Dedifferentiated amniotic fluid mesenchymal stem cell (primary cell): Measurements from ENCODE around the gene TNNT1.

ENCODE experiments used
- DNase-seq: peaks from one replicate; pipeline ENCODE4 v3.0.0-alpha.2; 2016; ENCODE audit errors: extremely low spot score

The TNNT1 gene

GRCh38 chr19:55141696-55142095, 7.3 kb downstream of the TNNT1 start:
- DNase-seq, result no peak

DNA sequence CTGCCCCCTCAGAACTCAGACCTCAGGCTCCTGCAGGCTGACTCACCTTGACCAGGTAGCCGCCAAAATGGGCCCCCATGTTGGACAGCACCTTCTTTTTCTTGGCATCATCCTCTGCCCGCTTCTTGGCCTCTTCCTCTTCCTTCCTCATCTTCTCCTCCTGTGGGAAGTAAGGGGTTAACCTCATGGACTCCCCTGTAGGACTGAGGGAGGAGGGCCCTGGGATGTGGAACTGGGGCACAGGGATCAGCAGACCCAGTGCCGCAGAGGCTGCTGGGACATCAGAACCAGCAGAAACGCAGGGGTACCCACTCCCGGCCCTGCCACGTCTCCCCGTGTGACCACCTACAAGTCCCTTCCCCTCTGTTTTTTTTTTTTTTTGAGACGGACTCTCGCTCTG, 11.1 kb downstream of the TNNT1 start:
- no peak for DNase-seq

DNA sequence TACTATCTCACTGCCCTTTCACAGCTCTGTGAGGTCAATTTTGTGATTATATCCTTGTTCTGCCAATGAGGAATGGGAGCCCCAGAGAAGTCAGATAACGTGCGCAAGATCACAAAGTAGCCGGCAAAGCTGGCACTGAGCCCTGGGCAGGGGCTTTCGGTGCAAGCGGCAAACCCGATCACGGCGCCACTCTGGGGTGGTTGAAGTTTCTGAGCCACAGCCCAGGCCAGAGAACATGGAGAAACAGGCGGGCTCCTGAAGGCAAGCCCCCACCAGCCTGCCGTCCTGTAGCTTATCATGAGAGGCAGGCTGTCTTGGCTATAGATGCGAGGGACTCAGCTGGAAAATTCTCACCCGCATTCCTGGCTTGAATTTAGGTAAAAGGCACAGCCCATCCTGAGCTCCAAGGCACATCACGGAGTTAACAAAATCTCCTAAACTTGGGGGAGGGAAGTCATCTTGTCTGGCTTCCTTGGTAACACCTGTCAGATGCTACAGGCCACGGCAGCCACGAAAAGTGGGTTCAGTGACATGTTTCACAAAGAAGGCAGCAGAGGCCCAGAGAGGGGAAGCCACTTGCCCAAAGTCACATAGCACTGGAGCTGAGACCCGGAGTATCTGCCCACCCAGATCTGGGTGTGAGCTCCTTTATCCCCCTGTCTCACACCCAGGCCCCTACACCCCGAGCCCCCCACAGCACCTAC, 12.5 kb downstream of the TNNT1 start:
- no peak for DNase-seq

GRCh38 chr19:55134736-55135135, 14.3 kb downstream of the TNNT1 start:
- DNase-seq, result no peak

DNA sequence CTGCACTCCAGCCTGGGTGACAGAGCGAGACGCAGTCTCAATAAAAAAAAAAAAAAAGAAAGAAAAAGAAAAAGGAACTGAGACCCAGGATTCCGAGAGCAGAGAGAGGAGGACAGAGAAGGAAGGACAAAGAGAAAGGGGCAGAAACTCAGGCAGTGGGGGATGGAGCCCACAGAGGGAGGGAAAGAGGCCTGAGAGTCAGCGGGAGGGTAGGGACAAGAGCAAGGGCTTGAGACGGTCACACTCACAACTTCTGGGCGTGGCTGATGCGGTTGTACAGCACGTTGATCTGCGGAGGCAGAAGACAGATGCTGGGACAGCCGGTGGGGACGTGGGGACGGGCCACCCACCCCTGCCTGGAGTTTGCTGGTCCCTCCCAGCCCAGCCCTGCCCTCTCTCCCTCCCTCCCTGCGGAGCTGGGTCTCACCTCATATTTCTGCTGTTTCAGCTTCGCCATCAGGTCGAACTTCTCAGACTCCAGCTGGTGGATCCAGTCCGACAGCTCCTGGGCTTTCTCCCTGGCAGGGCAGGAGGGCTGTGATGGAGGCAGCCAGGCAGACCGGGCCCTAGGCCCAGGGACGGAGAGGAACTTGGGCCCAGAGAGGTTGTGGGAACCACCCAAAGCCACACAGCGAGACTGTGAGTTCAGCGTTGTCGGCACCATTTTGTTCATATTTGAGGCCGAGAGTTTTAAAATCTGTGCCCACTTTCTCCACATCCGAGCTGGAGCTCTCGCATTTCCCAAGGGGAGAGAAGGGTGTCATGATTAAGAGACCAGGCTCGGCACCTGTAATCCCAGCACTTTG, 15.2 kb downstream of the TNNT1 start:
- no peak for DNase-seq

- DNase-seq, result no peak
Observed at GRCh38 chr19:55132453-55133129, 16.4 kb downstream of the TNNT1 start.

GRCh38 chr19:55131421-55131820, 17.6 kb downstream of the TNNT1 start:
- DNase-seq, result no peak

DNA sequence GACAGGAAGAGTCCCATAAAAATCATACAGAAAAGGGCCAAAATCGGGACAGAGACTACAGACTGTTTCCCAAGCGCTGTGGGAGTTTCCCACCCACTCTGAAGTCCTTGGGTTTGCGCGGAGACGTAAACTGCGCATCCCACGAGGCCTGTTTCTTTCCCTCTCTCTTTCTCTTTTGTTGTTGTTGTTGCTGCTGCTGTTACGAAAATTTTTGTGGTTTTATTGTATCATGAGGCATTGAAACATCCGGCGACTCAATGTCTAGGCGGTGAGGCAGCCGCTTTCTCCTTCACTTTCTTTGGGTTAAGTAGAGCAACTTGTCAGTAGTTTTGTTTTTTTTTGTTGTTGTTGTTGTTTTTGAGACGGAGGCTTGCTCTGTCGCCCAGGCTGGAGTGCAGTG, 30.0 kb downstream of the TNNT1 start:
- no peak for DNase-seq

- DNase-seq, result no peak
Observed at GRCh38 chr19:55118401-55118991, 30.5 kb downstream of the TNNT1 start.

GRCh38 chr19:55117663-55118391, 31.2 kb downstream of the TNNT1 start:
- DNase-seq, result peak; percentile 98

- DNase-seq, result no peak
Observed at GRCh38 chr19:55116859-55117662, 31.9 kb downstream of the TNNT1 start, which contains the start of gene PPP1R12C. Gene PPP1R12C (minus strand): TSS chr19:55117637. CDS start chr19:55117543, 94 bp downstream.

GRCh38 chr19:55116232-55116858, 32.7 kb downstream of the TNNT1 start:
- peak; percentile 53 for DNase-seq

DNA sequence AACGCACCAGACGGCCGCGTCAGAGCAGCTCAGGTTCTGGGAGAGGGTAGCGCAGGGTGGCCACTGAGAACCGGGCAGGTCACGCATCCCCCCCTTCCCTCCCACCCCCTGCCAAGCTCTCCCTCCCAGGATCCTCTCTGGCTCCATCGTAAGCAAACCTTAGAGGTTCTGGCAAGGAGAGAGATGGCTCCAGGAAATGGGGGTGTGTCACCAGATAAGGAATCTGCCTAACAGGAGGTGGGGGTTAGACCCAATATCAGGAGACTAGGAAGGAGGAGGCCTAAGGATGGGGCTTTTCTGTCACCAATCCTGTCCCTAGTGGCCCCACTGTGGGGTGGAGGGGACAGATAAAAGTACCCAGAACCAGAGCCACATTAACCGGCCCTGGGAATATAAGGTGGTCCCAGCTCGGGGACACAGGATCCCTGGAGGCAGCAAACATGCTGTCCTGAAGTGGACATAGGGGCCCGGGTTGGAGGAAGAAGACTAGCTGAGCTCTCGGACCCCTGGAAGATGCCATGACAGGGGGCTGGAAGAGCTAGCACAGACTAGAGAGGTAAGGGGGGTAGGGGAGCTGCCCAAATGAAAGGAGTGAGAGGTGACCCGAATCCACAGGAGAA, 33.5 kb downstream of the TNNT1 start:
- DNase-seq, result no peak

- no peak for DNase-seq
Observed at GRCh38 chr19:55114566-55115145, 34.4 kb downstream of the TNNT1 start.

GRCh38 chr19:55113570-55114039, 35.4 kb downstream of the TNNT1 start:
- peak; percentile 32 for DNase-seq

GRCh38 chr19:55112777-55113569, 36.0 kb downstream of the TNNT1 start:
- DNase-seq, result no peak

GRCh38 chr19:55112246-55112776, 36.7 kb downstream of the TNNT1 start:
- DNase-seq, result no peak

- no peak for DNase-seq
Observed at GRCh38 chr19:55111238-55111831, 37.7 kb downstream of the TNNT1 start.
